HEK293 (cell line): ENCODE data around the gene CXXC1.

ENCODE experiments used
- GFI1B ChIP-seq: fragments of 450-650 bp; formaldehyde crosslinking; IDR thresholded peaks from 2 replicates; pipeline ENCODE4 v1.5.1; 2016; ENCODE audit warnings: missing biosample characterization, missing genetic modification characterization
- MYNN ChIP-seq: fragments of 450-650 bp; formaldehyde crosslinking; IDR thresholded peaks from 2 replicates; pipeline ENCODE4 v1.5.1; 2016; ENCODE audit warnings: missing biosample characterization, missing genetic modification characterization, borderline replicate concordance
- REPIN1 ChIP-seq: fragments of 450-650 bp; formaldehyde crosslinking; IDR thresholded peaks from 2 replicates; pipeline ENCODE4 v1.5.1; 2017; ENCODE audit warnings: missing biosample characterization, missing genetic modification characterization, low read depth
- SCRT1 ChIP-seq: fragments of 450-650 bp; formaldehyde crosslinking; IDR thresholded peaks from 2 replicates; pipeline ENCODE4 v1.5.1; 2016; ENCODE audit warnings: missing biosample characterization, missing genetic modification characterization, borderline replicate concordance
- ZBTB1 ChIP-seq: fragments of 450-650 bp; formaldehyde crosslinking; IDR thresholded peaks from 2 replicates; pipeline ENCODE4 v1.5.1; 2016; ENCODE audit warnings: missing biosample characterization, missing genetic modification characterization
- ZBTB20 ChIP-seq: fragments of 450-650 bp; formaldehyde crosslinking; IDR thresholded peaks from 2 replicates; pipeline ENCODE4 v1.5.1; 2016; ENCODE audit warnings: missing biosample characterization, missing genetic modification characterization
- ZBTB21 ChIP-seq: fragments of 450-650 bp; formaldehyde crosslinking; IDR thresholded peaks from 2 replicates; pipeline ENCODE4 v1.5.1; 2017; ENCODE audit warnings: missing biosample characterization, missing genetic modification characterization
- ZBTB26 ChIP-seq: fragments of 450-650 bp; formaldehyde crosslinking; optimal IDR thresholded peaks from 2 replicates; pipeline ENCODE3; 2016; ENCODE audit warnings: missing biosample characterization, mild to moderate bottlenecking, missing genetic modification characterization
- ZBTB48 ChIP-seq: fragments of 450-650 bp; formaldehyde crosslinking; IDR thresholded peaks from 2 replicates; pipeline ENCODE4 v1.5.1; 2016; ENCODE audit warnings: missing biosample characterization, missing genetic modification characterization
- ZFP37 ChIP-seq: fragments of 450-650 bp; formaldehyde crosslinking; IDR thresholded peaks from 2 replicates; pipeline ENCODE4 v1.5.1; 2016; ENCODE audit warnings: missing biosample characterization, missing genetic modification characterization
- ZNF155 ChIP-seq: fragments of 450-650 bp; formaldehyde crosslinking; IDR thresholded peaks from 2 replicates; pipeline ENCODE4 v1.5.1; 2016; ENCODE audit warnings: missing biosample characterization, missing genetic modification characterization
- ZNF214 ChIP-seq: fragments of 450-650 bp; formaldehyde crosslinking; IDR thresholded peaks from 2 replicates; pipeline ENCODE4 v1.5.1; 2017; ENCODE audit warnings: missing biosample characterization, mild to moderate bottlenecking, missing genetic modification characterization, borderline replicate concordance
- ZNF223 ChIP-seq: fragments of 450-650 bp; formaldehyde crosslinking; IDR thresholded peaks from 2 replicates; pipeline ENCODE4 v1.5.1; 2016; ENCODE audit warnings: missing biosample characterization, missing genetic modification characterization
- ZNF324 ChIP-seq: fragments of 450-650 bp; formaldehyde crosslinking; IDR thresholded peaks from 2 replicates; pipeline ENCODE4 v1.5.1; 2016; ENCODE audit warnings: missing biosample characterization, missing genetic modification characterization
- ZNF404 ChIP-seq: fragments of 450-650 bp; formaldehyde crosslinking; IDR thresholded peaks from 2 replicates; pipeline ENCODE4 v1.5.1; 2017; ENCODE audit warnings: missing biosample characterization, missing genetic modification characterization
- ZNF416 ChIP-seq: fragments of 450-650 bp; formaldehyde crosslinking; IDR thresholded peaks from 2 replicates; pipeline ENCODE4 v1.5.1; 2016; ENCODE audit warnings: missing biosample characterization, missing genetic modification characterization
- ZNF423 ChIP-seq: fragments of 450-650 bp; formaldehyde crosslinking; IDR thresholded peaks from 2 replicates; pipeline ENCODE4 v1.5.1; 2016; ENCODE audit warnings: missing biosample characterization, missing genetic modification characterization
- ZNF48 ChIP-seq: fragments of 450-650 bp; formaldehyde crosslinking; IDR thresholded peaks from 2 replicates; pipeline ENCODE4 v1.5.1; 2016; ENCODE audit warnings: missing biosample characterization, missing genetic modification characterization
- ZNF514 ChIP-seq: fragments of 450-650 bp; formaldehyde crosslinking; IDR thresholded peaks from 2 replicates; pipeline ENCODE4 v1.5.1; 2016; ENCODE audit warnings: missing biosample characterization, missing genetic modification characterization
- ZNF518A ChIP-seq: fragments of 450-650 bp; formaldehyde crosslinking; conservative IDR thresholded peaks from 2 replicates; pipeline ENCODE4 v1.5.1; 2016; ENCODE audit warnings: low read depth, missing biosample characterization, missing genetic modification characterization
- ZNF529 ChIP-seq: fragments of 450-650 bp; formaldehyde crosslinking; IDR thresholded peaks from 2 replicates; pipeline ENCODE4 v1.5.1; 2017; ENCODE audit warnings: missing genetic modification characterization, missing biosample characterization; ENCODE audit not compliant: insufficient replicate concordance
- ZNF530 ChIP-seq: fragments of 450-650 bp; formaldehyde crosslinking; IDR thresholded peaks from 2 replicates; pipeline ENCODE4 v1.5.1; 2016; ENCODE audit warnings: low read depth, missing biosample characterization, missing genetic modification characterization
- ZNF555 ChIP-seq: fragments of 450-650 bp; formaldehyde crosslinking; conservative IDR thresholded peaks from 2 replicates; pipeline ENCODE4 v1.5.1; 2017; ENCODE audit warnings: missing biosample characterization, mild to moderate bottlenecking, missing genetic modification characterization, inconsistent platforms
- ZNF558 ChIP-seq: fragments of 450-650 bp; formaldehyde crosslinking; IDR thresholded peaks from 2 replicates; pipeline ENCODE4 v1.5.1; 2016; ENCODE audit warnings: missing biosample characterization, missing genetic modification characterization
- ZNF610 ChIP-seq: fragments of 450-650 bp; formaldehyde crosslinking; IDR thresholded peaks from 2 replicates; pipeline ENCODE4 v1.5.1; 2016; ENCODE audit warnings: missing biosample characterization, missing genetic modification characterization, borderline replicate concordance
- ZNF658 ChIP-seq: fragments of 450-650 bp; formaldehyde crosslinking; IDR thresholded peaks from 2 replicates; pipeline ENCODE4; 2016; ENCODE audit warnings: missing biosample characterization, missing genetic modification characterization
- ZNF670 ChIP-seq: fragments of 450-650 bp; formaldehyde crosslinking; IDR thresholded peaks from 2 replicates; pipeline ENCODE4 v1.5.1; 2016; ENCODE audit warnings: missing biosample characterization, missing genetic modification characterization, low read depth
- ZNF768 ChIP-seq: fragments of 450-650 bp; formaldehyde crosslinking; IDR thresholded peaks from 2 replicates; pipeline ENCODE4 v1.5.1; 2018; ENCODE audit warnings: missing biosample characterization, mild to moderate bottlenecking, missing genetic modification characterization
- ZNF791 ChIP-seq: fragments of 450-650 bp; formaldehyde crosslinking; IDR thresholded peaks from 2 replicates; pipeline ENCODE4 v1.5.1; 2016; ENCODE audit warnings: missing biosample characterization, missing genetic modification characterization
- ZNF837 ChIP-seq: fragments of 450-650 bp; formaldehyde crosslinking; IDR thresholded peaks from 2 replicates; pipeline ENCODE4 v1.5.1; 2016; ENCODE audit warnings: missing biosample characterization, missing genetic modification characterization
- TF ChIP-seq, protein P1 (sequence below): fragments of 450-650 bp; formaldehyde crosslinking; IDR thresholded peaks from 2 replicates; pipeline ENCODE4 v1.5.1; 2017; ENCODE audit warnings: missing biosample characterization, missing genetic modification characterization

CXXC1 gene

GRCh38 chr18:50287441-50288347, at the start of gene CXXC1 (continued):
- TF ChIP-seq ZNF214 (no peak), ZBTB26 (tag by site-specific recombination) (peak; percentile 49), ZNF223 (tag by site-specific recombination) (no peak), ZBTB20 (tag by site-specific recombination) (peak; percentile 92; the same call in 1 of the 2 replicates), ZNF416 (tag by site-specific recombination) (no peak), ZNF768 (no peak), ZNF423 (tag by site-specific recombination) (no peak), SCRT1 (tag by site-specific recombination) (no peak), ZNF837 (tag by site-specific recombination) (no peak), ZBTB48 (tag by site-specific recombination) (no peak), MYNN (tag by site-specific recombination) (no peak), ZNF610 (peak; percentile 27; the same call in 1 of the 2 replicates), REPIN1 (tag by site-specific recombination) (no peak), ZNF518A (no peak), ZNF404 (tag by site-specific recombination) (no peak), ZNF514 (tag by site-specific recombination) (no peak), ZNF530 (tag by site-specific recombination) (no peak), ZNF558 (tag by site-specific recombination) (peak; percentile 43; the same call in 1 of the 2 replicates), ZBTB21 (tag by site-specific recombination) (peak; percentile 86), ZBTB1 (tag by site-specific recombination) (0 out of 2 replicates have a peak, but pooled peaks have one; percentile 9), ZNF48 (tag by site-specific recombination) (no peak), GFI1B (no peak), ZNF670 (tag by site-specific recombination) (no peak), ZNF155 (tag by site-specific recombination) (no peak), ZNF529 (tag by site-specific recombination) (no peak), ZNF658 (tag by site-specific recombination) (no peak), ZFP37 (tag by site-specific recombination) (peak; percentile 50), ZNF791 (tag by site-specific recombination) (no peak), ZNF324 (tag by site-specific recombination) (peak; percentile 95), ZNF555 (tag by site-specific recombination) (no peak)
- TF ChIP-seq, protein P1, sequence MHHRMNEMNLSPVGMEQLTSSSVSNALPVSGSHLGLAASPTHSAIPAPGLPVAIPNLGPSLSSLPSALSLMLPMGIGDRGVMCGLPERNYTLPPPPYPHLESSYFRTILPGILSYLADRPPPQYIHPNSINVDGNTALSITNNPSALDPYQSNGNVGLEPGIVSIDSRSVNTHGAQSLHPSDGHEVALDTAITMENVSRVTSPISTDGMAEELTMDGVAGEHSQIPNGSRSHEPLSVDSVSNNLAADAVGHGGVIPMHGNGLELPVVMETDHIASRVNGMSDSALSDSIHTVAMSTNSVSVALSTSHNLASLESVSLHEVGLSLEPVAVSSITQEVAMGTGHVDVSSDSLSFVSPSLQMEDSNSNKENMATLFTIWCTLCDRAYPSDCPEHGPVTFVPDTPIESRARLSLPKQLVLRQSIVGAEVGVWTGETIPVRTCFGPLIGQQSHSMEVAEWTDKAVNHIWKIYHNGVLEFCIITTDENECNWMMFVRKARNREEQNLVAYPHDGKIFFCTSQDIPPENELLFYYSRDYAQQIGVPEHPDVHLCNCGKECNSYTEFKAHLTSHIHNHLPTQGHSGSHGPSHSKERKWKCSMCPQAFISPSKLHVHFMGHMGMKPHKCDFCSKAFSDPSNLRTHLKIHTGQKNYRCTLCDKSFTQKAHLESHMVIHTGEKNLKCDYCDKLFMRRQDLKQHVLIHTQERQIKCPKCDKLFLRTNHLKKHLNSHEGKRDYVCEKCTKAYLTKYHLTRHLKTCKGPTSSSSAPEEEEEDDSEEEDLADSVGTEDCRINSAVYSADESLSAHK = no peak
